Measurements from ENCODE around the gene CA7.

The CA7 gene

GRCh38 chr16:66872943-66873684, 28.9 kb downstream of the CA7 start:
- peak overlapping the region; percentile 87 for H2AFZ ChIP-seq (ENCODE audit: low read length)
- H3K4me1 ChIP-seq (ENCODE audit: low read length): peaks cover 20% of the 10 kb centered on the region
- peak overlapping the region; percentile 84 for H3K4me2 ChIP-seq (ENCODE audit: low read depth, low read length)
- H3K27me3 ChIP-seq (replicated peaks; ENCODE audit: insufficient read depth, low read length): no peaks in the 10 kb centered on the region
- no peaks in the 10 kb centered on the region for H3K36me3 ChIP-seq (replicated peaks; ENCODE audit: insufficient read depth, low read length)
- no peaks in the 10 kb centered on the region for H3K79me2 ChIP-seq (ENCODE audit: low read length)
- peak; percentile 91 for DNase-seq
- TF ChIP-seq EZH2 (optimal IDR thresholded peaks at IDR 0.05; ENCODE audit: low read depth, low read length) (no peak), EZH2phosphoT487 (IDR thresholded peaks at IDR 0.05; ENCODE audit: low read length) (no peak), CTCF (IDR thresholded peaks at IDR 0.05; ENCODE audit: low read length) (peak; percentile 95)
- H3K4me3 ChIP-seq (ENCODE audit: low read length): peak overlapping the region; percentile 55
- peak overlapping the region; percentile 83 for H3K27ac ChIP-seq (ENCODE audit: low read length)
- H4K20me1 ChIP-seq (ENCODE audit: insufficient read depth, low read length): no peaks in the 10 kb centered on the region
- no peaks in the 10 kb centered on the region for H3K9me2 ChIP-seq (replicated peaks; ENCODE audit: insufficient read depth, low read length)
- peaks cover 41% of the 10 kb centered on the region for H3F3A ChIP-seq (ENCODE audit: insufficient read depth, low read length)
- peak overlapping the region; percentile 46; the same call in 1 of the 2 replicates for H3K9ac ChIP-seq (ENCODE audit: low read length)
- no peaks in the 10 kb centered on the region for H3K9me3 ChIP-seq (replicated peaks; ENCODE audit: insufficient read depth, low read length)

DNA sequence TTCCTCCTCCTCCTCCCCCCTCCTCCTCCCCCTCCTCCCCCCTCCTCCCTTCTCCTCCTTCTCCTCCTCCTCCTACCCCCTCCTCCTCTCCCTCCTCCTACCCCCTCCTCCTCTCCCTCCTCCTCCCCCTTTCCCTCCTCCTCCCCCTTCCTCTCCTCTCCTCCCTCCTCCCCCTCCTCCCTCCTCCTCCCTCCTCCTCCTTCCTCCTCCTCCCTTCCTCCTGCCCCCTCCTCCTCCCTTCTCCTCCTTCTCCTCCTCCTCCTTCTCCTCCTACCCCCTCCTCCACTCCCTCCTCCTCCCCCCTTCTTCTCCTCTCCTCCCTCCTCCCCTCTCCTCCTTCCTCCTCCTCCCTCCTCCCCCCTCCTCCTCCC, 29.5 kb downstream of the CA7 start:
- no peaks in the 10 kb centered on the region for H4K20me1 ChIP-seq (ENCODE audit: insufficient read depth, low read length)
- no peak overlapping the region for H2AFZ ChIP-seq (ENCODE audit: low read length)
- no peak overlapping the region for H3K4me2 ChIP-seq (ENCODE audit: low read depth, low read length)
- H3K4me3 ChIP-seq (ENCODE audit: low read length): no peak overlapping the region
- no peaks in the 10 kb centered on the region for H3K36me3 ChIP-seq (replicated peaks; ENCODE audit: insufficient read depth, low read length)
- no peak for DNase-seq
- no peaks in the 10 kb centered on the region for H3K27me3 ChIP-seq (replicated peaks; ENCODE audit: insufficient read depth, low read length)
- H3K9ac ChIP-seq (ENCODE audit: low read length): no peak overlapping the region
- no peaks in the 10 kb centered on the region for H3K79me2 ChIP-seq (ENCODE audit: low read length)
- peak overlapping the region; percentile 83; the same call in 1 of the 2 replicates for H3K27ac ChIP-seq (ENCODE audit: low read length)
- no peak for TF ChIP-seq EZH2 (optimal IDR thresholded peaks at IDR 0.05; ENCODE audit: low read depth, low read length)
- TF ChIP-seq EZH2phosphoT487 (IDR thresholded peaks at IDR 0.05; ENCODE audit: low read length): no peak
- no peak for TF ChIP-seq CTCF (IDR thresholded peaks at IDR 0.05; ENCODE audit: low read length)
- peaks cover 47% of the 10 kb centered on the region for H3F3A ChIP-seq (ENCODE audit: insufficient read depth, low read length)
- H3K4me1 ChIP-seq (ENCODE audit: low read length): peaks cover 25% of the 10 kb centered on the region
- H3K9me3 ChIP-seq (replicated peaks; ENCODE audit: insufficient read depth, low read length): no peaks in the 10 kb centered on the region
- no peaks in the 10 kb centered on the region for H3K9me2 ChIP-seq (replicated peaks; ENCODE audit: insufficient read depth, low read length)

DNA sequence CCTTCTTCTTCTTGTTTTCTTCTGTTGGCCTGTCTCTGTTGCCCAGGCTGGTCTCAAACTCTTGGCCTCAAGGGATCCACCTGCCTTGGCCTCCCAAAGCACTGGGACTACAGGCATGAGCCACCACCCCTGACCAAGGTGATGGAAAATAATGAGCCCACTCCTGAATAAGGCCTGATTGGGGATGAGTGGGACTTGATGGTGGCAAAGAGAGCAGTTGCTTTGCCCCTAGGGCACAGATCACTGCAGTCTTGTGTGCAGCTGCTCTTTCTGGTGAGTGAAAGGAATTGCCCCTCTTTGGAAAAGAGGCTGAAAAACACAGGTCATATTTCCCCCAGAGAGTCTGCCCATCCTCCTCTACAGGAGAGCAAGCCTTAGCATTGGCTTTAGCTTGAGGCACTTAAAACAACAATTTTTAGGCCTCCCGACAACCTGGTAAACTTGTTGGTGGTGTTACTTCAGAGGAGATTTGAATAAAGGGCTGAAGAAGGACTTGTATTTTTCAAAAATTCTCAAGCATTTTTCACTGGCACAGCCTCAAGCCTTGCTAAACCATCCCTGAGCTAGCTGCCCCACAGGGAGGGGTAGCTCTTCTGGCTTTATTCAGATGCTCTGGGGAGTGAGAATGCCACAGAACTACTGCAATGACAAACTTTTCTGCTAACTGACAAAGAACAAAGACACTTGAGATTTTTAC, 30.0 kb downstream of the CA7 start:
- Histone ChIP-seq H3K4me1 (ENCODE audit: low read length) (peaks cover 26% of the 10 kb centered on the region), H3K27ac (ENCODE audit: low read length) (peak overlapping the region; percentile 28; the same call in 1 of the 2 replicates), H3K4me3 (ENCODE audit: low read length) (no peak overlapping the region), H3K4me2 (ENCODE audit: low read depth, low read length) (no peak overlapping the region), H3K9me2 (replicated peaks; ENCODE audit: insufficient read depth, low read length) (no peaks in the 10 kb centered on the region), H3F3A (ENCODE audit: insufficient read depth, low read length) (peaks cover 48% of the 10 kb centered on the region), H3K36me3 (replicated peaks; ENCODE audit: insufficient read depth, low read length) (no peaks in the 10 kb centered on the region), H3K9me3 (replicated peaks; ENCODE audit: insufficient read depth, low read length) (no peaks in the 10 kb centered on the region), H4K20me1 (ENCODE audit: insufficient read depth, low read length) (no peaks in the 10 kb centered on the region), H3K9ac (ENCODE audit: low read length) (no peak overlapping the region), H2AFZ (ENCODE audit: low read length) (no peak overlapping the region), H3K27me3 (replicated peaks; ENCODE audit: insufficient read depth, low read length) (no peaks in the 10 kb centered on the region), H3K79me2 (ENCODE audit: low read length) (no peaks in the 10 kb centered on the region)
- TF ChIP-seq EZH2 (optimal IDR thresholded peaks at IDR 0.05; ENCODE audit: low read depth, low read length): no peak
- TF ChIP-seq EZH2phosphoT487 (IDR thresholded peaks at IDR 0.05; ENCODE audit: low read length): no peak
- TF ChIP-seq CTCF (IDR thresholded peaks at IDR 0.05; ENCODE audit: low read length): no peak
- no peak for DNase-seq
